HEK293 (cell line): Measurements from ENCODE around the gene TCF12.
A peak's percentile ranks its signal among the peaks of the same experiment; 100 is the strongest.

ENCODE experiments used
- CTCF ChIA-PET: fragments of 350-600 bp; formaldehyde crosslinking; extraction: SDS; loops from one replicate; lab custom pipeline; 2021; ENCODE audit warnings: antibody characterized with exemption; lab: Yijun Ruan, JAX
- POLR2A ChIA-PET: fragments of 300-600 bp; formaldehyde crosslinking; extraction: SDS; loops from one replicate; lab custom pipeline; 2020; ENCODE audit warnings: antibody characterized with exemption, inconsistent platforms; lab: Yijun Ruan, JAX
- H3K27ac ChIP-seq: fragments of 200-500 bp; sonication (Bioruptor generic); 2 replicates; pipeline ENCODE4 v1.5.1; 2014; ENCODE audit warnings: low read depth, low read length, control low read depth, inconsistent platforms; ENCODE audit errors: extremely low read depth
- H3K36me3 ChIP-seq, 2 experiments: fragments of 200-500 bp in 1 of 2; sonication (Bioruptor generic) in 1 of 2; 1 replicate in 1 of 2; 2 replicates in 1 of 2; pipeline ENCODE4 v1.5.1; 2014 to 2017; ENCODE audit warnings: inconsistent platforms in 2 of 2, low read length in 2 of 2; ENCODE audit not compliant: control insufficient read depth in 2 of 2, insufficient read depth in 1 of 2
- H3K4me1 ChIP-seq: fragments of 200-500 bp; sonication (Bioruptor generic); 2 replicates; pipeline ENCODE4 v1.5.1; 2014; ENCODE audit warnings: mild to moderate bottlenecking, low read length, inconsistent platforms; ENCODE audit not compliant: control insufficient read depth, insufficient read depth
- H3K4me3 ChIP-seq: 2 replicates; pipeline ENCODE4 v1.5.1; 2011; ENCODE audit warnings: low read depth, mild to moderate bottlenecking, control low read depth, low read length, moderate library complexity
- H3K9me3 ChIP-seq: fragments of 200-500 bp; sonication (Bioruptor generic); 2 replicates; pipeline ENCODE4 v1.5.1; 2014; ENCODE audit warnings: low read depth, low read length, inconsistent platforms; ENCODE audit not compliant: control insufficient read depth, insufficient read depth
- BCL11B ChIP-seq: fragments of 450-650 bp; formaldehyde crosslinking; IDR thresholded peaks from 2 replicates; pipeline ENCODE4 v1.5.1; 2016; ENCODE audit warnings: low read depth, missing biosample characterization, missing genetic modification characterization
- BCL6B ChIP-seq: fragments of 450-650 bp; formaldehyde crosslinking; IDR thresholded peaks from 2 replicates; pipeline ENCODE4 v1.5.1; 2017; ENCODE audit warnings: missing biosample characterization, missing genetic modification characterization
- HOXD13 ChIP-seq: sonication (generic); formaldehyde crosslinking; IDR thresholded peaks from 2 replicates; pipeline ENCODE4 v1.8.0; 2022; ENCODE audit warnings: missing genetic modification reagents, borderline replicate concordance
- PRDM1 ChIP-seq: fragments of 450-650 bp; formaldehyde crosslinking; IDR thresholded peaks from 2 replicates; pipeline ENCODE4; 2016; ENCODE audit warnings: missing biosample characterization, missing genetic modification characterization
- PRDM6 ChIP-seq: fragments of 450-650 bp; formaldehyde crosslinking; IDR thresholded peaks from 2 replicates; pipeline ENCODE4 v1.5.1; 2017; ENCODE audit warnings: missing biosample characterization, missing genetic modification characterization
- SETDB1 ChIP-seq: IDR thresholded peaks from one replicate; pipeline ENCODE4 v1.6.1; 2017; ENCODE audit warnings: mild to moderate bottlenecking, low read length, moderate library complexity, mixed read lengths; ENCODE audit not compliant: insufficient read length
- SP7 ChIP-seq: fragments of 450-650 bp; formaldehyde crosslinking; IDR thresholded peaks from 2 replicates; pipeline ENCODE4 v1.5.1; 2016; ENCODE audit warnings: missing biosample characterization, missing genetic modification characterization
- ZBTB10 ChIP-seq: fragments of 450-650 bp; formaldehyde crosslinking; IDR thresholded peaks from 2 replicates; pipeline ENCODE4 v1.5.1; 2016; ENCODE audit warnings: missing biosample characterization, missing genetic modification characterization
- ZBTB6 ChIP-seq: fragments of 450-650 bp; formaldehyde crosslinking; IDR thresholded peaks from 2 replicates; pipeline ENCODE4 v1.5.1; 2017; ENCODE audit warnings: missing biosample characterization, missing genetic modification characterization
- ZNF138 ChIP-seq: fragments of 450-650 bp; formaldehyde crosslinking; IDR thresholded peaks from 2 replicates; pipeline ENCODE4 v1.5.1; 2016; ENCODE audit warnings: missing biosample characterization, missing genetic modification characterization, borderline replicate concordance
- ZNF155 ChIP-seq: fragments of 450-650 bp; formaldehyde crosslinking; IDR thresholded peaks from 2 replicates; pipeline ENCODE4 v1.5.1; 2016; ENCODE audit warnings: missing biosample characterization, missing genetic modification characterization
- ZNF19 ChIP-seq: fragments of 450-650 bp; formaldehyde crosslinking; IDR thresholded peaks from 2 replicates; pipeline ENCODE4; 2016; ENCODE audit warnings: missing biosample characterization, missing genetic modification characterization, low read depth
- ZNF23 ChIP-seq: fragments of 450-650 bp; formaldehyde crosslinking; IDR thresholded peaks from 2 replicates; pipeline ENCODE4 v1.5.1; 2016; ENCODE audit warnings: missing biosample characterization, missing genetic modification characterization, borderline replicate concordance
- ZNF266 ChIP-seq: fragments of 450-650 bp; formaldehyde crosslinking; IDR thresholded peaks from 2 replicates; pipeline ENCODE4 v1.5.1; 2016; ENCODE audit warnings: missing biosample characterization, missing genetic modification characterization, low read depth
- ZNF335 ChIP-seq: fragments of 450-650 bp; formaldehyde crosslinking; conservative IDR thresholded peaks from 2 replicates; pipeline ENCODE4 v1.5.1; 2016; ENCODE audit warnings: missing biosample characterization, missing genetic modification characterization
- ZNF501 ChIP-seq: fragments of 450-650 bp; formaldehyde crosslinking; IDR thresholded peaks from 2 replicates; pipeline ENCODE4 v1.5.1; 2016; ENCODE audit warnings: missing biosample characterization, missing genetic modification characterization
- ZNF560 ChIP-seq: fragments of 450-650 bp; formaldehyde crosslinking; IDR thresholded peaks from 2 replicates; pipeline ENCODE4 v1.5.1; 2017; ENCODE audit warnings: missing biosample characterization, missing genetic modification characterization, borderline replicate concordance
- ZNF624 ChIP-seq: fragments of 450-650 bp; formaldehyde crosslinking; IDR thresholded peaks from 2 replicates; pipeline ENCODE4 v1.5.1; 2017; ENCODE audit warnings: missing biosample characterization, missing genetic modification characterization
- ZNF701 ChIP-seq: fragments of 450-650 bp; formaldehyde crosslinking; IDR thresholded peaks from 2 replicates; pipeline ENCODE4 v1.5.1; 2016; ENCODE audit warnings: missing biosample characterization, missing genetic modification characterization
- ZNF76 ChIP-seq: fragments of 450-650 bp; formaldehyde crosslinking; IDR thresholded peaks from 2 replicates; pipeline ENCODE4; 2016; ENCODE audit warnings: low read depth, missing biosample characterization, missing genetic modification characterization, borderline replicate concordance
- ZXDB ChIP-seq: fragments of 450-650 bp; formaldehyde crosslinking; IDR thresholded peaks from 2 replicates; pipeline ENCODE4 v1.5.1; 2016; ENCODE audit warnings: missing biosample characterization, missing genetic modification characterization

The TCF12 gene

GRCh38 chr15:56946150-56946549, 27.7 kb downstream of the TCF12 start:
- POLR2A ChIA-PET: no interaction called here
- no peak overlapping the region for H3K4me3 ChIP-seq
- H3K27ac ChIP-seq: no peak overlapping the region
- peaks cover 0 to 4% of the 10 kb centered on the region in 2 experiments; a peak in 1 of 3 replicates for H3K36me3 ChIP-seq
- no peaks in the 10 kb centered on the region for H3K9me3 ChIP-seq
- CTCF ChIA-PET: no interaction called here
- TF ChIP-seq SETDB1 (peak; percentile 21), ZNF23 (no peak)
- H3K4me1 ChIP-seq: peaks cover 18% of the 10 kb centered on the region

GRCh38 chr15:56948000-56948763, 29.7 kb downstream of the TCF12 start:
- TF ChIP-seq ZBTB6 (no peak), ZNF335 (tag by site-specific recombination) (no peak)
- H3K4me3 ChIP-seq: no peak overlapping the region
- peak overlapping the region; percentile 4; the same call in 1 of the 2 replicates for H3K27ac ChIP-seq
- H3K4me1 ChIP-seq: peaks cover 13% of the 10 kb centered on the region
- H3K36me3 ChIP-seq: peaks cover 0 to 4% of the 10 kb centered on the region in 2 experiments; a peak in 1 of 3 replicates
- no peaks in the 10 kb centered on the region for H3K9me3 ChIP-seq
- ChIA-PET POLR2A (no interaction called here), CTCF (interaction anchor here (0.5 to 0.6 kb wide), 2 partner anchors 31 to 74 kb away, joined by 4 to 5 read pairs; no protein-coding TSS in a partner anchor)

- H3K36me3 ChIP-seq: peaks cover 0 to 4% of the 10 kb centered on the region in 2 experiments; a peak in 1 of 3 replicates
- H3K4me3 ChIP-seq: no peak overlapping the region
- CTCF ChIA-PET: interaction anchor here (0.7 kb wide), 1 partner anchor 55 kb away, joined by 3 read pairs; no protein-coding TSS in a partner anchor
- TF ChIP-seq ZNF624: no peak
- TF ChIP-seq ZXDB (tag by site-specific recombination): 0 out of 2 replicates have a peak, but pooled peaks have one; percentile 13
- TF ChIP-seq PRDM6 (tag by site-specific recombination): peak; percentile 80
- TF ChIP-seq SP7 (tag by site-specific recombination): peak; percentile 45; the same call in 1 of the 2 replicates
- peak; percentile 88 for TF ChIP-seq PRDM1 (tag by site-specific recombination)
- POLR2A ChIA-PET: no interaction called here
- H3K9me3 ChIP-seq: no peaks in the 10 kb centered on the region
- peak overlapping the region; percentile 4; the same call in 1 of the 2 replicates for H3K27ac ChIP-seq
- peaks cover 11% of the 10 kb centered on the region for H3K4me1 ChIP-seq
Observed at GRCh38 chr15:56948764-56949101, 30.3 kb downstream of the TCF12 start.

- no peak overlapping the region for H3K4me3 ChIP-seq
- no peaks in the 10 kb centered on the region for H3K9me3 ChIP-seq
- peaks cover 11% of the 10 kb centered on the region for H3K4me1 ChIP-seq
- ChIA-PET POLR2A (no interaction called here), CTCF (interaction anchor here (0.6 kb wide), 1 partner anchor 187 kb away, joined by 3 read pairs; no protein-coding TSS in a partner anchor)
- no peaks in the 10 kb centered on the region for H3K36me3 ChIP-seq
- H3K27ac ChIP-seq: no peak overlapping the region
- no peak for TF ChIP-seq BCL11B
- no peak for TF ChIP-seq BCL6B (tag by site-specific recombination)
- TF ChIP-seq ZBTB10 (tag by site-specific recombination): no peak
- TF ChIP-seq ZNF701: no peak
- no peak for TF ChIP-seq ZNF560 (tag by site-specific recombination)
- TF ChIP-seq ZNF266 (tag by site-specific recombination): no peak
- no peak for TF ChIP-seq HOXD13 (CRISPR knock-in tag)
- no peak for TF ChIP-seq ZNF19 (tag by site-specific recombination)
- TF ChIP-seq ZNF155: no peak
- no peak for TF ChIP-seq ZNF76 (tag by site-specific recombination)
- no peak for TF ChIP-seq ZNF501
- no peak for TF ChIP-seq ZNF138 (tag by site-specific recombination)
Observed at GRCh38 chr15:56950979-56951378, 32.5 kb downstream of the TCF12 start.
